Measurements from ENCODE around the gene CFAP77. TPM values are rescaled to one million over a fixed set of nuclear protein-coding genes. Genes with fewer than 3 reads are reported as not detected.
"Not testable (repeated sequence)": the region's sequence is repeated elsewhere in the genome, so short reads cannot be mapped to it uniquely, and the experiment has no call there.

The CFAP77 gene
- total RNA-seq, 2 donors from 2014 or later, result not detected

- intact Hi-C loops (cut with DNase I, micrococcal nuclease), result no loop called here
- no peak for DNase-seq
- ATAC-seq, result no peak
Measured at GRCh38 chr9:132551556-132551955, 141.5 kb downstream of the CFAP77 start.

- DNase-seq, result no peak
- intact Hi-C loops (cut with DNase I, micrococcal nuclease), result no loop called here
Measured at GRCh38 chr9:132552041-132552440, 142.0 kb downstream of the CFAP77 start.

GRCh38 chr9:132554755-132555154 lies 144.7 kb downstream of the CFAP77 start:
- DNase-seq (no peak), ATAC-seq (no peak)
- intact Hi-C loops (cut with DNase I, micrococcal nuclease), result no loop called here

More at GRCh38 chr9:132552041-132552440, 142.0 kb downstream of the CFAP77 start:
- ATAC-seq, result no peak

- DNase-seq (no peak), ATAC-seq (no peak)
- intact Hi-C loops (cut with DNase I, micrococcal nuclease), result no loop called here
Measured at GRCh38 chr9:132555528-132555927, 145.5 kb downstream of the CFAP77 start.

GRCh38 chr9:132556235-132556634 lies 146.2 kb downstream of the CFAP77 start:
- ATAC-seq, result no peak

GRCh38 chr9:132556714-132557113 lies 146.7 kb downstream of the CFAP77 start:
- ATAC-seq (no peak), DNase-seq (no peak)
- intact Hi-C loops (cut with DNase I, micrococcal nuclease), result no loop called here

More at GRCh38 chr9:132556235-132556634, 146.2 kb downstream of the CFAP77 start:
- no peak for DNase-seq
- intact Hi-C loops (cut with DNase I, micrococcal nuclease), result no loop called here

GRCh38 chr9:132557159-132557558 lies 147.1 kb downstream of the CFAP77 start:
- DNase-seq (no peak), ATAC-seq (no peak)
- intact Hi-C loops (cut with DNase I, micrococcal nuclease), result no loop called here

- intact Hi-C loops (cut with DNase I, micrococcal nuclease), result no loop called here
- ATAC-seq, result no peak
- no peak for DNase-seq
Measured at GRCh38 chr9:132559711-132560110, 149.7 kb downstream of the CFAP77 start.

- intact Hi-C loops (cut with DNase I, micrococcal nuclease), result no loop called here
- ATAC-seq, result no peak
- DNase-seq, result no peak
Measured at GRCh38 chr9:132560616-132561202, 150.7 kb downstream of the CFAP77 start.

GRCh38 chr9:132562306-132562573 lies 152.2 kb downstream of the CFAP77 start:
- ATAC-seq, result no peak
- intact Hi-C loops (cut with DNase I, micrococcal nuclease), result no loop called here

GRCh38 chr9:132564526-132564925 lies 154.5 kb downstream of the CFAP77 start:
- no peak for ATAC-seq
- intact Hi-C loops (cut with DNase I, micrococcal nuclease), result no loop called here
- no peak for DNase-seq

More at GRCh38 chr9:132562306-132562573, 152.2 kb downstream of the CFAP77 start:
- DNase-seq, result no peak

- DNase-seq; intact Hi-C loops (cut with DNase I, micrococcal nuclease); ATAC-seq: not testable (repeated sequence)
Measured at GRCh38 chr9:132568787-132569186, 158.8 kb downstream of the CFAP77 start.

GRCh38 chr9:132571806-132572600 lies 162.0 kb downstream of the CFAP77 start:
- ATAC-seq (no peak), DNase-seq (no peak)
- intact Hi-C loops (cut with DNase I, micrococcal nuclease), result loop anchor here (10.0 kb wide), 2 partner anchors 67 to 157 kb away; partner anchors contain the start of gene CFAP77 (in 1 of the 2)

- ATAC-seq (no peak), DNase-seq (no peak)
- intact Hi-C loops (cut with DNase I, micrococcal nuclease), result loop anchor here (10.0 kb wide), 2 partner anchors 68 to 158 kb away; partner anchors contain the start of gene CFAP77 (in 1 of the 2)
Measured at GRCh38 chr9:132572921-132573320, 162.9 kb downstream of the CFAP77 start.

- intact Hi-C loops (cut with DNase I, micrococcal nuclease), result loop anchor here (2.0 to 10.0 kb wide), 3 partner anchors 68 to 160 kb away; partner anchors contain the start of gene CFAP77 (in 1 of the 2)
- peak; percentile 63 to 78 for DNase-seq
- ATAC-seq, result peak; percentile 99
Measured at GRCh38 chr9:132575005-132575609, 165.1 kb downstream of the CFAP77 start.

GRCh38 chr9:132575811-132576210 lies 165.8 kb downstream of the CFAP77 start:
- ATAC-seq, result no peak
- no peak for DNase-seq
- intact Hi-C loops (cut with DNase I, micrococcal nuclease), result loop anchor here (2.0 to 10.0 kb wide), 3 partner anchors 69 to 161 kb away; partner anchors contain the start of gene CFAP77 (in 1 of the 2)

GRCh38 chr9:132577119-132577518 lies 167.1 kb downstream of the CFAP77 start:
- DNase-seq (no peak), ATAC-seq (no peak)
- intact Hi-C loops (cut with DNase I, micrococcal nuclease), result loop anchor here (10.0 kb wide), 2 partner anchors 72 to 162 kb away; partner anchors contain the start of gene CFAP77 (in 1 of the 2)

- intact Hi-C loops (cut with DNase I, micrococcal nuclease), result loop anchor here (10.0 kb wide), 2 partner anchors 74 to 164 kb away; partner anchors contain the start of gene CFAP77 (in 1 of the 2)
- ATAC-seq (no peak), DNase-seq (no peak)
Measured at GRCh38 chr9:132578367-132578932, 168.4 kb downstream of the CFAP77 start.

- ATAC-seq, result no peak
- intact Hi-C loops (cut with DNase I, micrococcal nuclease), result loop anchor here (10.0 kb wide), 2 partner anchors 75 to 165 kb away; partner anchors contain the start of gene CFAP77 (in 1 of the 2)
Measured at GRCh38 chr9:132579427-132579798, 169.4 kb downstream of the CFAP77 start.

More at GRCh38 chr9:132579427-132579798, 169.4 kb downstream of the CFAP77 start:
- no peak for DNase-seq

Data from left colon (tissue), 2 donors.